GM21717 (cell line): ENCODE results near the gene ITIH1.

Source experiments
- ATAC-seq: cut with Tn5 transposase; IDR thresholded peaks from one replicate; pipeline ENCODE4 v1.9.1; 2021; ENCODE audit warnings: mild to moderate bottlenecking, moderate library complexity; ENCODE audit not compliant: unreplicated experiment

The ITIH1 gene

DNA sequence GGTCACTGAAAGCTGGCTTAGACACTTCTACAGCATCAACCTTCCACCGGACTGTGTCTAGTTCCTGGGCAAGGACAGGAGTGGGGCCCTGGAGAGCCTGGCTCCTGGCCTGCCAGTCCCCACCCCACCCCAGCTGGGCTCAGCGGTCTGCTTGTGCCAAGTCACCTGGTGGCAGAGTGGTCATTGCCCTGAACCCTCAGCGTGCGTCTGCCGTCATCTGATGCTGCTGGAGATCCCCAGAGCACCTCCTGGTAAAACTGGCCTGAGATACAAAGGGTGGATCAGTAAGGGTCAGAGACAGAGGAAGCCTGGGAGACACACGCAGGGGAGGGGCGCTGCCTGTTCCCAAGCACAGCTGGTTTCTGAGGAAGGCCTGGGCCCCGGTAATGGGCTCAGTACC, 36.4 kb downstream of the ITIH1 start:
- ATAC-seq = no peak

DNA sequence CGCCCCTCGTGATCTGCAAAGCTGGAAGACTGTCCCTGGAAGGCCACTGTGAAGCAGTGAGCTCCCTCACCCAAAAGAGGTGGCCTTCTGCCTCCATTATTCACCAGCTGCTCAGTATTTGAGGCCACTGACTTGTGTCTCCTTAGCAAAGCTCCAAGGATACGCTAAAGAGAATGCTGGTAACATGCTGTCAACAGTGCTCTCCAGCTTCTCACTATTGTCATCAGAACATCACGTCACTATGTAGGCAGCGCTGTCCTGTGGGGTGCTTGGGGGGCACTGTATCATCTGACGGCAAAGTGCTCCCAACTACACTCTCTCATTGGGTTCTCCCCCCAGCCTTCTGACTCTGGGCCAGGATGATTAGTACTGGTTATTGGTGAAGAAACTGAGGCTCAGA, 38.8 kb downstream of the ITIH1 start:
- no peak for ATAC-seq

- no peak for ATAC-seq
Observed at GRCh38 chr3:52816654-52817053, 39.3 kb downstream of the ITIH1 start.

GRCh38 chr3:52817221-52817620, 39.8 kb downstream of the ITIH1 start:
- no peak for ATAC-seq

DNA sequence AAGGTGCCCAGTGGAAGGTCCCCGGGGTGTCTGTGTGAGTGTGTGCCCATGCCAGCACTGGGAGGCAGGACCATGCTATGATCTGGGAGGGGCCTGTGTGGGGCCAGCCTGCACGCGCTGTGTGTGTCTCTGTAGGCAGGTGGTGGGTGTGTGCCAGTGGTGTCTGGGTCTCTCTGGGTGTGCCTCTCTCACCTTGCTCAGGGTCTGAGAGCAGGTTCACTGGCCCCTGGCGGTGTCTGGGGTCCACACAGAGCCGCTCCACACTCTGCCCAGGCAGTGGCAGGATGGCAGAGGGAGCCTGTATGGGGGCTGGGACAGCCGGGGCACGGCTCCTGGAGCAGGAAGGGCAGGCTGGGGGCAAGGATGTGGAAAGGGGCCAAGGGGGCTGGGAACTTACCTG, 40.5 kb downstream of the ITIH1 start:
- ATAC-seq = no peak

DNA sequence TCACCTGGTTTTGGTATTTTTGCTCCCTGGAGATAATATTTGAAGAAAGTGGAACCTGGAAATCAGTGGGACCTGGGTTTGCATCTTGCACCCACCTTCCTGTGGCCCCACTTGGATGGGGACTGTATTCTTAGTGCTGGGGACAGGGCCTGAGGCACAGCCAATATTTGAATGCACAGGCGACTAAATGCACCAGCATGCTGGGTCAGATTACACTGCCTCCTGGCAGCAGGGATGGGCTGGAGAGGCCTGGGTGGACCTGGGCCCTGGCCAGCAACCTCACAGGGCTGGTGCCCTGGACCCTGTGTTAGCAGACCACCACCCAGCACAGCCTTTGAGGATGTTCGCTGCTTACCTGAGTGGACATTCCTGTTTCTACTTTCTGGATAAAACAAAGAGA, 42.5 kb downstream of the ITIH1 start:
- no peak for ATAC-seq

DNA sequence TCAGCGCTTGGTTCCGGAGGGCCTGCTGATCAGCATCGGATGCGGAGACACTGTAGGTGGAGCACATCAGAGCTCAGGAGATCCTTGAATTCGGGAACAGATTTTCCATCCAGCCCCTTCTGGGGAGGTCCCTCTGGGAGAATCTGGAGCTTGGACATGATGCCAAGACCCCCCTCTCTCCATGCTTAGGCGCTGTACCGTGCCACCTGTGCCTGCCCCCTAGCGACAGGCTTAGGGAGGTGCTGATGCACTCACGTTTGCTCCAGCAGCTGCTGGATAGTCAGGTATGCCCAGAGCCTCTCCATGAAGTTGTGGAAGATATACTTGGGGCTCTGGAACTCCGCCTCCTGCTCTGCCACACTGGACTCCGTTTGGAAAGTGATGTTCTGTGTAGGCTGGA, 43.3 kb downstream of the ITIH1 start:
- ATAC-seq = no peak

DNA sequence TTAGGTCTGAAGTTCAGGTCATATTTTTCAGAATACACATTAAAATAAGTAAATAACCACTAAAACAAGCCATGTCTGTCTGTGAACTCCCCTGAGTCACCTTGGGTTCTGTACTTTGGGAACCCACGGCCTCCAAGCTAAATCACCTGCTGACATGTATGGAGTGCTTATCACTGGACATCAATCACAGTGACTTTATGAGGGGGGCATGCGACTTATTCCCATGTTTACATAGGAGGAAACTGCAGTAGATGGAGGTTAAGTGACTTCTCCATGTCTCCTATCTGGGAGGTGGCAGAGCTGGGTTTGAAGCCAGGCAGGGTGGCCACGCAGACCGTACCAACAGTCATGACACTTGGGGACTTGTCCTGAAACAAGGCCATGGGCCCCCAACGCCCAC, 45.0 kb downstream of the ITIH1 start:
- ATAC-seq = no peak

- no peak for ATAC-seq
Observed at GRCh38 chr3:52824037-52824436, 46.6 kb downstream of the ITIH1 start.

GRCh38 chr3:52827441-52827840, 50.0 kb downstream of the ITIH1 start:
- ATAC-seq = no peak

DNA sequence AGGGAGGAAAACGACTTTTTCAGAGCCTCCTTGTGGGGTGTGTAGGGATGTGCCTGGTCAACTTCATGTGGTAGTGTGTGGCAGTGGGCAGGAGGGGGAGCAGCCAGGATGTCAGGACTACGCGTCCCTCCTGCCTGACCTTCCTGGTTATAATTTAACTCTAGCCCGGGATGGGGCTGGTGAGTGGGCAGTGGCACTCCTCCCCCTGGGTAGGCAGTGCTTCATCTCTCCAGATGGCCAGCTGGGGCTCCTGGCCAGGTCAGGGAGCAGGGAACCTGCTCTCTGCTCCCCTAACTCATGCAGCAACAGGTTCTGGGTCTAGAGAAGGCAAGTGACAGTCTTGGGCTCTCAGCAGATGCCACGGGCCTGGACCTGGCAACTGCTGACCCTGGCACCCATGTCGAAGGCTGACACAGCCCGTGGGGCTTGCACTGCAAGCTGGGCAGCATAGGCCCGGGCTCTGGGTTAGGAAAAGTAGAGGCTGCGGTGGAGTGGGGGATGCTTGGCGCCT, 50.5 kb downstream of the ITIH1 start:
- no peak for ATAC-seq

DNA sequence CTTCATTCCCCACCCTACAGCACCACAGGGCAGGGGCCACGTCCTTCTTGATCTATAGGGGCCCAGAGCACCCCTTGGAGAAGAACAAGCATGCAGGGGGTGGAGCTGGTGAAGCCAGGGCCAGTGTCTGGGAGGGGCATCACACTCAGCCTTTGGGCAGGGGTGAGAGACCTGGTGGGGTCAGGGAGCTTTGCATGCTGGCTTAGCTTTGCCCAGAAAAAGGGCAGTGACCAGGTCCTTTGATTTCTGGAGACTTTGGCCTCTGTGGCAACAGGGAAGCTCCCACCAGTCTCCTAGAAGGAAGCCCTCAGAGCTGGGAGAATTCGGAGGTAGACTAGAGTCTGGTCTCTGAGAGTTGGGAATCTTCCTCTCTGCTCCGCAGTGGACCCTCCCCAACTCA, 52.1 kb downstream of the ITIH1 start:
- no peak for ATAC-seq

DNA sequence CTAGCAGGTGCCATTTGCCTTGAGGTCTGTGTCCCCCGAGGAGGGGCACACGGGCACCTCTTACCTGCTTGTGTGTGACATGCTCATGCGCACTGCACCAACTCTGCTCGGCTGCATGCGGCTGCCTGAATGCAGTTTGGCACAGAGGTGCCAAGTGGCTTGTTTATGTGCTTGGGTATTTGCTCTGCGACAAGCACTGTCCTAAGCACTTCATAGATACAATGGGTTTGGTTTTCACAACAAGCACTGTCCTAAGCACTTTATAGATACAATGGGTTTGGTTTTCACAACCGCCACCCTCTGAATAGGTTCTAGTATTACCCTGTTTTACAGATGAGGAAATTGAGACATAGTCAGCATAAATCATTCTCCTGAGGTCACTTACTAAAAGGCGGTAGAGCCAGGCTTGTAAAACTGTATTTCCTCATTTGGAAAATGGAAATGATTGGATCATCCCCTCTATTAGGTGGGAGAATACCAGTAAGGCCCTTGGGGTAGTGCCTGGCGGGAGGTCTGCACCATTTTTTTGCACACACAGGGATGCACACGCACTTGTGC, 52.6 kb downstream of the ITIH1 start:
- no peak for ATAC-seq

DNA sequence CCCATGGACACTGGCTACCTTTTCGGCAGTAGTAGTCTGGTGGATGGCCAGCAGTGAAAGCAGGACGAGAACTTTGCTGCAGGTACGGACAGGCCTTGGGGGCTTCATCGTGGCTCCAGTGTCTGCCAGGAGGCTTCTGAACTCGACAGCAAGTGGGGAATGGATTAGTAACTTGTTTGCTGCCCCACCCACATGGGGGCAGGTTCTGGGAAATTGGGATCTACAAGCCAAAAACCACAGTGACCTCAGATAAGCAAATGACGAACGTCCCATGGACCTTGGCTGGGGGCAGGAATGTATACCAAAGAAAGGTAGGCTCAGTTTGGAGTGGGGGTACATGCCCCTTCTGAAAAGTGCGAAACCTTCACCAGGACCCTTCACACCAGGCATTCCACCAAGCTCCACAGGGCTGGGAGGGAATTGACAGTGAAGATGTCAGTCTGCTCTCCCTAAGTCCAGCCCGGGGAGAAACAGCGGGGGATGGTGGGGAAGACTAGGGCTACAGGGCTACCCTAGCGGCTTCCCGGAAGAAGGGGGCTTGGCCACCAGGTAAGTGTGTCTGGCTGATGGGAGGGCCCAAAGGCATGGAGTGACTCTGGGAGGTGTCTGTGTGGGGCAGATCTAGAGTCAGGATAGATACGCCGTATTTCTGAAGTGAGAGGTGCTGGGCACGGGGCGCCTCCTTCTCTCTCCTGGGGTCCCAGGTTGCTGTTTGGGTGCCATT, 53.3 kb downstream of the ITIH1 start, which contains the start of gene ITIH4:
Gene ITIH4 (minus strand): TSS at position 138 of the 724 bp plus-strand sequence. CDS start 30 bp downstream, at position 108.
- ATAC-seq = no peak

DNA sequence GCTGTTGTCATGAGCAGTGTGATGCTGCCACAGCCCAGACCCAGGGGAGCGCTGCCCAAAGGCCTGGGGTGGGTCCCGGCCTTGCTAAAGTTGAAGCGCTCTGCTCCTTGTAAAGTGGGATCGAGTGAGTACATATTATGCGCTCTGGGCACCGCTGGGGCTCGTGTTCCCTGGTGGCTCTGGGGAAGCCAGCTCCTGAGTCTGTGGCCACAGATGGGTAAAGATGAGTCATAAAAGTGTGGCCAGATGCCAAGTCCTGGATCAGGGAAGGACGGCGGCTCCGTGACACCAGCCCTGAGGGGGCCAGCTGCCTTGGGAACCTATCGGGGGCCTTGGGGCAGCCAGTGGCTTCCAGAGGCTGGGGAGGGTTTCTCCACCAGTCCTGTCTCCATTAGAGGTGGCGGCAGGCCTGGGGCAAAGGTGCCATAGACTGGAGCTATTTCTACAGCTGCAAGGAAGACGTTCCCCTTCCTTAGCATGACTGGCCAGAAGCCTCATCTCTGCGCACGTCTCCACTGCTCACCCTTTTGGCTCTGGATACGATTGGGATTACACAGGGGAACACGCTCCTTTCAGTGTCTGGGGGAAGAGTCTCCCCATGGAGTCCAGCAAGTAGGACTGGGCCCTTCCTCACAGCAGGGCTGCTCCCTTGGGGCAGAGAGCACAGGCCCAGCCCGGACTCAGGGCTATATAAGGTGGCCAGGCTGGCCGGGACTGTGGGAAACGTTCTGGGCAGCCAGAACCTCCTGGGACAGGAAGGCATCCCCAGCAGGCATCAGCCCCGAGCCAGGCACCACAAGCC, 54.3 kb downstream of the ITIH1 start:
- no peak for ATAC-seq

- no peak for ATAC-seq
Observed at GRCh38 chr3:52833202-52833601, 55.8 kb downstream of the ITIH1 start.

- ATAC-seq = no peak
Observed at GRCh38 chr3:52834871-52835501, 57.6 kb downstream of the ITIH1 start, which contains the start of gene MUSTN1. TSS of gene MUSTN1 (minus strand) at chr3:52835019. CDS start at chr3:52834948, 71 bp downstream.

- ATAC-seq = no peak
Observed at GRCh38 chr3:52835766-52836470, 58.5 kb downstream of the ITIH1 start.

DNA sequence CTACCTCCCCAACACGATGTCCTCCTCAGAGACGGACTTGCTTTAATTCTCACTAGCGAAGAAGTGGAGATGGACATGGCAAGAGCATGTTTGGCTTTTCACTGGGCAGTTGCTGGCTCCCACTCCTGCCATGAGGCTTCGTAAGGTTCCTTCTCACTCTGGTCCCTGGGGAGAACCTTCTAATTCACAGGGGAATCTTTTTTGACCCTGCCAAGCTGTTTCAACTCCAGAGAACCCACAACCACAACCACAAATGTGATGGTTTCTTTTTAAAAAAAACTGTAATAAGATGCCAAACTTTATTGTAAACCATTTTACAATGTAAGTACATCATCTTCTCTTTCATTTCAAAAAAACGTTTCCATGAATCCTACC, 59.1 kb downstream of the ITIH1 start:
- ATAC-seq = no peak

DNA sequence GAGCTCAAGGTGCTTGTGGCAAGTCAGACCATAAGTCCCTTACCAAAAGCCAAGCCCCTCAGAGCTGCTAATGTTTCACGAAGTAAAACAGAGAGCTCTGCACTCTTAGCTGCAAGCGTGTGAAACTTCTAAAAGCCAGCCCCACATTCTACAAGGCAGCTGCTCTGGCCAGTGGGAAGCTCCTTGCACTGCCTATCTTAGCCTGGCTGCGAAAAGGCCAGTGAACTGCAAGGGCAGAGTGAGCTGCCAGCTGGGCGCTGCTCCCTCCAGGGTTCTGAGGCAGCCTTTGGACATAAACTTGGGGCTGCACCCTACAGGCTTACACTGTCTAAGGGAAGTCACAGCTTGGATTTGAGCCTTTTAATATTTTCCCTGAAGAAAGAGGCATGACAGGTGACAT, 59.6 kb downstream of the ITIH1 start:
- no peak for ATAC-seq
